ENCODE data around the gene NFYC. TPM values are rescaled to one million over a fixed set of nuclear protein-coding genes. Genes with fewer than 3 reads are reported as not detected.

NFYC gene
- total RNA-seq, 2 donors from 2014 or later, result 57.0 to 75.1 TPM

GRCh38 chr1:40662151-40662550 lies 29.4 kb upstream of the NFYC start:
- H3K4me3 ChIP-seq, result no peak overlapping the region
- no peaks in the 10 kb centered on the region for H3K27me3 ChIP-seq
- no peaks in the 10 kb centered on the region for H3K9me3 ChIP-seq
- H3K36me3 ChIP-seq, result no peaks in the 10 kb centered on the region
- TF ChIP-seq, protein P1, sequence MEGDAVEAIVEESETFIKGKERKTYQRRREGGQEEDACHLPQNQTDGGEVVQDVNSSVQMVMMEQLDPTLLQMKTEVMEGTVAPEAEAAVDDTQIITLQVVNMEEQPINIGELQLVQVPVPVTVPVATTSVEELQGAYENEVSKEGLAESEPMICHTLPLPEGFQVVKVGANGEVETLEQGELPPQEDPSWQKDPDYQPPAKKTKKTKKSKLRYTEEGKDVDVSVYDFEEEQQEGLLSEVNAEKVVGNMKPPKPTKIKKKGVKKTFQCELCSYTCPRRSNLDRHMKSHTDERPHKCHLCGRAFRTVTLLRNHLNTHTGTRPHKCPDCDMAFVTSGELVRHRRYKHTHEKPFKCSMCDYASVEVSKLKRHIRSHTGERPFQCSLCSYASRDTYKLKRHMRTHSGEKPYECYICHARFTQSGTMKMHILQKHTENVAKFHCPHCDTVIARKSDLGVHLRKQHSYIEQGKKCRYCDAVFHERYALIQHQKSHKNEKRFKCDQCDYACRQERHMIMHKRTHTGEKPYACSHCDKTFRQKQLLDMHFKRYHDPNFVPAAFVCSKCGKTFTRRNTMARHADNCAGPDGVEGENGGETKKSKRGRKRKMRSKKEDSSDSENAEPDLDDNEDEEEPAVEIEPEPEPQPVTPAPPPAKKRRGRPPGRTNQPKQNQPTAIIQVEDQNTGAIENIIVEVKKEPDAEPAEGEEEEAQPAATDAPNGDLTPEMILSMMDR (IDR thresholded peaks at IDR 0.05), result no peak
- peaks cover 0 to 44% of the 10 kb centered on the region in 2 donors for H3K4me1 ChIP-seq
- no peak overlapping the region for H3K27ac ChIP-seq
- DNase-seq (ENCODE audit: low spot score), result no peak

- H3K4me3 ChIP-seq, result no peak overlapping the region
- no peaks in the 10 kb centered on the region for H3K27me3 ChIP-seq
- DNase-seq (ENCODE audit: low spot score), result no peak
- H3K9me3 ChIP-seq, result no peaks in the 10 kb centered on the region
- H3K36me3 ChIP-seq, result no peaks in the 10 kb centered on the region
- peak overlapping the region in 1 of 2 donors; percentile 4 for H3K27ac ChIP-seq
- peaks cover 0 to 44% of the 10 kb centered on the region in 2 donors for H3K4me1 ChIP-seq
- TF ChIP-seq, protein P1 (IDR thresholded peaks at IDR 0.05), result no peak
These were observed 28.6 kb upstream of the NFYC start for GRCh38 chr1:40662864-40663263.

- Histone ChIP-seq H3K4me1 (peaks cover 0 to 44% of the 10 kb centered on the region in 2 donors), H3K27me3 (no peaks in the 10 kb centered on the region), H3K27ac (peak overlapping the region in 1 of 2 donors; percentile 4), H3K36me3 (no peaks in the 10 kb centered on the region), H3K4me3 (no peak overlapping the region), H3K9me3 (no peaks in the 10 kb centered on the region)
- no peak for DNase-seq (ENCODE audit: low spot score)
- TF ChIP-seq, protein P1 (IDR thresholded peaks at IDR 0.05), result no peak
These were observed 28.0 kb upstream of the NFYC start for GRCh38 chr1:40663324-40664166.

DNA sequence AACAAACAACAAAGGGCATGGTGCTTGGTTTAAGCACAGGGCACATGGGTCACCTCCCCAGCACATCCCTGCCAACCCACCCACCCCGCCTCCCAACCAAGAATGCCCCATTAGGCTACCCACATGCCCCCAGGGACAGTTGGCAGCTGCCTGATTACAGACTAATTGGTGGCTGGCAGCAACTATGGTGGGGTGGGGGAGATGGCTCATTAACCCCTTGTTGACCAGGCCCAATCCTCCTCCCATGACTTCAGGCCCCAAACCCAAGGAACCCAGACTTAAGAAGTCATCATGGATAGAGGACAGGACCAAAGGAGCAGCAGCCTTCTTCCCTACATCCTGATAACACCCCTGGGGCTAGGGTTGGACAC lies 27.4 kb upstream of the NFYC start:
- Histone ChIP-seq H3K36me3 (no peaks in the 10 kb centered on the region), H3K27me3 (no peaks in the 10 kb centered on the region), H3K27ac (no peak overlapping the region), H3K4me1 (peaks cover 0 to 38% of the 10 kb centered on the region in 2 donors), H3K4me3 (no peak overlapping the region), H3K9me3 (no peaks in the 10 kb centered on the region)
- TF ChIP-seq, protein P1 (IDR thresholded peaks at IDR 0.05), result no peak
- DNase-seq (ENCODE audit: low spot score), result no peak

DNA sequence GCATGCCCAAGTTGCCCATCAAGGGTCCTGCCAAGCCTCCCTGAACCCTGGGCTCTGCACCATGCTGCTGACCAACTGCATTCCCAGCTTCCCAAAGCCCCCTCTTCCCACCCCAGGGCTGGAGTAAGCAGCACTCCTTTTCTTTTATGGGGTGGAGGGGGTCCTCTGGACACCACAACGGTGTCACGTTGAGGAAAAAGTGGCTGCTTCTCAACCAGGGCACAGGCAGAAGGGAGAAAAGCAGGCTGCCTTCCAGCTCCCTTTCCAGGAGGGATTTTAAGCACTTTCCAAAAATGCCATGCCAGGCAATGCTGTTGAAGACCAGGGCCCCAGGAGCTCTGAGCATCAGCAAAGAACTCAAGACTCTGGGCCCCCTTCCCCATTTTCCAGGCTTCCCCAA lies 26.7 kb upstream of the NFYC start:
- no peak for DNase-seq (ENCODE audit: low spot score)
- H3K36me3 ChIP-seq, result no peaks in the 10 kb centered on the region
- no peak overlapping the region for H3K27ac ChIP-seq
- no peaks in the 10 kb centered on the region for H3K27me3 ChIP-seq
- H3K9me3 ChIP-seq, result no peaks in the 10 kb centered on the region
- H3K4me1 ChIP-seq, result peaks cover 0 to 31% of the 10 kb centered on the region in 2 donors
- TF ChIP-seq, protein P1 (IDR thresholded peaks at IDR 0.05), result no peak
- peak overlapping the region; percentile 67 to 77 for H3K4me3 ChIP-seq
